GM10266 (cell line): Measurements from ENCODE around the gene NPPC.
"Not testable (repeated sequence)": the region's sequence is repeated elsewhere in the genome, so short reads cannot be mapped to it uniquely, and the experiment has no call there.

Experiments
- DNase-seq: peaks from one replicate; pipeline ENCODE4 v3.0.0; 2012; ENCODE audit errors: extremely low spot score
- TF ChIP-seq, protein P1 (sequence below): IDR thresholded peaks from 2 replicates; pipeline ENCODE4 v1.5.1; 2012; ENCODE audit warnings: mild to moderate bottlenecking, low read depth; ENCODE audit not compliant: control insufficient read depth, insufficient read depth; ENCODE audit errors: missing control alignments

The NPPC gene

DNA sequence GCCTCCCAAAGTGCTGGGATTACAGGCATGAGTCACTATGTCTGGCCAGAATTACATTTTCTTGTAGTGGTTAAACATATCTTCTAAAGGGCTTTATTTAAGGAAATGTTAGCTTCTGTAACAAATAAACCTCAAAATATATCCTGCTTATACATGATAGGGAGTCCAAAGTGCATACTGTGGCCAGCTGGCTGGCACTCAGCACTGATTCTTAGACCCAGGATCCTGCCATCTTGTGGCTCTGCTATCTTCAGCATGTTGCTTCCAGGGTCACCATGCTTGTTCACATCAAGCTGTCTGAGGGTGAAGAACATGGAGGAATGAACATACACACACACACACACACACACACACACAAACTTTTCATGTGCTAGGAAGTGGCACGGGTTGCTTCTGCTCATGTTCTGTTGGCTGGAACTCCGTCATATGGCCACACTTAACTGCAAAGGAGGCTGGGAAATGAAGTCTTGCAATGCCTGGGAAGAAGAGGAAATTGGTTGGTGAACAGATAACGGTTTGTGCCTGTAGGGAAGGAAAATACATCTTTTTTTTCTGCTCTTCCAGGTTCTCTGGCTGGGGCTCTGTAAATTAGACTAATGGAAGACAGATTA lies 40.0 kb downstream of the NPPC start:
- TF ChIP-seq, protein P1, sequence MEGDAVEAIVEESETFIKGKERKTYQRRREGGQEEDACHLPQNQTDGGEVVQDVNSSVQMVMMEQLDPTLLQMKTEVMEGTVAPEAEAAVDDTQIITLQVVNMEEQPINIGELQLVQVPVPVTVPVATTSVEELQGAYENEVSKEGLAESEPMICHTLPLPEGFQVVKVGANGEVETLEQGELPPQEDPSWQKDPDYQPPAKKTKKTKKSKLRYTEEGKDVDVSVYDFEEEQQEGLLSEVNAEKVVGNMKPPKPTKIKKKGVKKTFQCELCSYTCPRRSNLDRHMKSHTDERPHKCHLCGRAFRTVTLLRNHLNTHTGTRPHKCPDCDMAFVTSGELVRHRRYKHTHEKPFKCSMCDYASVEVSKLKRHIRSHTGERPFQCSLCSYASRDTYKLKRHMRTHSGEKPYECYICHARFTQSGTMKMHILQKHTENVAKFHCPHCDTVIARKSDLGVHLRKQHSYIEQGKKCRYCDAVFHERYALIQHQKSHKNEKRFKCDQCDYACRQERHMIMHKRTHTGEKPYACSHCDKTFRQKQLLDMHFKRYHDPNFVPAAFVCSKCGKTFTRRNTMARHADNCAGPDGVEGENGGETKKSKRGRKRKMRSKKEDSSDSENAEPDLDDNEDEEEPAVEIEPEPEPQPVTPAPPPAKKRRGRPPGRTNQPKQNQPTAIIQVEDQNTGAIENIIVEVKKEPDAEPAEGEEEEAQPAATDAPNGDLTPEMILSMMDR, result no peak
- no peak for DNase-seq

DNA sequence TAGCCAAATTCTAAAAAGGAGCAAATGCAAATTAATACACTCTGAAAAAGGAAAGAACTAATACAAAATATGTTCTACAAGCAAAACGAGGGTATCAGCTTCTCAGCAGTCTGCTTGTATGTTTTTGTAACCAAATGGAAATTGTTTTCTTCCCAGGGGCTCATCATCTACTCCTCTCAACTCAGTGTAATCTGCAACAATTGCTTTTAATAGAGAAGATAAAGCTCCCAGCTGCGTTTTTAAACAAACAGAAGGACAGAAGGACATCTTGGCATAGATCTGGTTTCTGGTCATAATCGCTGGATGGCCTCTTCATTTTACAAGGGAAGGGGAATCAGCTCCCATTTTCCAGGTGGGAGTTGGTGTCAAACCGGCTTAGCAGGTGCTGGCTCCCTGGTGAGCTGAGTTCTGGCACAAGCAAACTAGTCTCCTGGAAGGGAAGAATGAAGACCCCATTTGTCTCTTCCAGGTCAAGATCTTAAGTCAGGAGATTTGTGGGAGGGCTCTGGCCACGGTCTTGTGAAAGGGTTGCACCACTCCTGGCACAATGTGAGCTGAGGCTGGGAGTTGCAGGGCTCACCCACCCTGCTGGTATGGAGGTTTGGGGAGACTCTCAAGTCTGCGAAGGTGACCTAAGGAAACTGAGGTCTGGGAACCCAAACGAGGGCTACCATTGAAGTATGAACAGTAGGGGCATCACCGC lies 41.6 kb downstream of the NPPC start:
- TF ChIP-seq, protein P1, result no peak
- DNase-seq, result no peak

DNA sequence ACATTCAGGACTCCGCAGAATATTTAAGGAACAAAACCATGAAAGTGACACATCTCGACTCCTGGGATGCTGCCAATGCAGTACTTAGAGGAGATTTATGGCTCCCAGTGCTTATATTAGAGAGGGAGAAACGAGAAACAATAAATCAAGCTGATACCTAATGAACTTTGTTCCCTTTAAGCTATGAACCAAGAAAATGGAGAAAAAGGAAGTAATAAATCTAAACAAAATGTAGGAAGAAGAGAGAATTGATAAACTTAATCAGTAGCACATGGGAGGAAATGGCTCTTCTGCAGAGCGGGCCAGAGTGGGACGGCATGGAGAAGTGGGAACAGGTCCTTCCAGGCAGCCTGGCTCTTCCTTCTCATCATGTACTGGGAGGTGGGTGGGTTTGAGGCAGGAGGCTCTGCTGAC lies 42.7 kb downstream of the NPPC start:
- no peak for DNase-seq
- TF ChIP-seq, protein P1, result no peak

DNA sequence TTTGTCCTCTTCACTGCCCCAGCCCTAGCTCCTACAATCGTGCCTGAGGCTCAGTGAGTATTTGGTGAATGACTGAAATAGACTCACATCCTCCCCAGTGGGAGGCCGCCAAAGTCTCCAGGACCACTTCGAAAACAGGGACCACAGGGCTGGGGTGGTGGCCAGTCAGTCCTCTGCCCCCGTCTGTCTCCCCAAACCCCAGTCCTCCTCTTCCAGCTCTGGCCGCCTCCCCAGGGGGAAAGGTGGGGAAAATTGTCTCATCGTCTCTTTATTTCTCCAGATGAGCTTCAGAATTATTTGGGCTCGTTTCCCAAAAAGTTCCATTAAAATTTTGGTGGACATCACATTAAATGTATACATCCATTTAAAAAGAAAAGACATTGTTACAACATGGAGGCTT lies 43.5 kb downstream of the NPPC start:
- DNase-seq, result no peak
- TF ChIP-seq, protein P1, result no peak

DNA sequence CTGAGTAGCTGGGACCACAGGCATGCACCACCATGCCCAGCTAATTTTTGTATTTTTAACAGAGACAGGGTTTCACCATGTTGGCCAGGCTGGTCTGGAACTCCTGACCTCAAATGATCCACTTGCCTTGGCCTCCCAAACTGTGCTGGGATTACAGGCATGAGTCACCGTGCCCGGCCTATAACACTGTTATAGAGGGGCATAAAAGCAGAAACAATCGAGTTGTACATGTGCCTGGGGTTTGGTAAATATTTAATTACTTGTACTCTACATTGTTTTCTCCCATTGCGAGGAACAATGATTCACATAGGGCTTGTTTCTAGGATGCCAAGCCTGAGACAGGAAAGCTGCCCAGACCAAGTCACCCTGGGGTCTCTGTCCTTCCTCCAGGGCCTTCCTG lies 45.8 kb downstream of the NPPC start:
- not testable (repeated sequence) for DNase-seq

DNA sequence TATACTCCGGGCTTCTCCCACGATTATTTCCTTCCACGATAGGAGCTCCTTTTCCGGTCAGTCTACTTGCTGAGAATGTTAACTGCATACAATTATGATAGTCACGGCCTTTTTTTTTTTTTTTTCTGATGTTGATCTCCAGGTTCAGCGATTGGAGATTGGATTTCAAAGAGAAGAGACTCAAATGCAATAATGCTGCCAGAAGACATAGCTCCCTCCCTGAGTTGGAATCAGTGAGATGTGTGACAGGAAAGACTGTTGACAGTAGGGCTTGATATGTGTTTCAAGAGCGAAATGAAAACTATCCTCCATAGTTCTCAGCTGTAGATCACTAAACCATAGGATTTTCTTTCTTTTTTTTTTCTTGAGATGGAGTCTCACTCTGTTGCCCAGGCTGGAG lies 47.0 kb downstream of the NPPC start:
- TF ChIP-seq, protein P1, result no peak
- no peak for DNase-seq

DNA sequence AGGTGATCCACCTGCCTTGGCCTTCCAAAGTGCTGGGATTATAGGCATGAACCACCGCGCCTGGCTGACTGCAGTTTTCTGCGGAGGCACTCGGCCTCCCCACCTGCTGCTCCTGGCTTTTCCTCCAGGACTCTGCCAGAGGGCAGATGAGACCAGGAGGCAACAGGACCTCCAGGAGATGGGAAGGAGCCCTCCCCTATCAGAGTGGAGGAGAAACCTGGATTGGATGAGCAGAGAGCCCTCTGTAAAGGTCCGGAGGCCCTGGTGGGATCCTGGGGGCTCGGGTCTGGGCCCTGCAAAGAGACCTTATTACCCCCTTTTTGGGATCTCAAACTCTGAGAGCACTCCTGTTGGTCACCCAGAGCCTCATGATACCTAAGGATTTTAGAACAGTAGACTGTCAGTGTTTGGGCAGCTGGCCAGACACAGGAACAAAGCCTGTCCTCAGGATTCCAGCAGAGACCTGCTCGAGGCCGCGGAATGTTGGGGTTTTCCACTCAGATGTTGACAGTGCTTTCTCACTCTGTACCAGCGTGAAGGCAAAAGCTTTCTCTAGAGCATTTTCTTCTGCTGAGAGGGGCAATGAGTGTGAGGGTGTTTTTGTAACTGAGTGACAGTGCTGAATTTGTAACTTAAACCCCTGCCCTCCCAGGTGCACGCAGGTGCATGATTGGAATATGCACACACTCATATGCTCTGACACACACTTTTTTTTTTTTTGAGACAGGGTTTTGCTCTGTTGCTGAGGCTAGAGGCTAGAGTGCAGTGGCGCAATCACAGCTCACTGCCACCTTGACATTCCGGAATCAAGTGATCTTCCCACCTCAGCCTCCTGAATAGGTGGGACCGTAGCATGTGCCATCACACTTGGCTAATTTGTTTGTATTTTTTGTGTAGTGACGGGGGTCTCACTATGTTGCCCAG lies 48.4 kb downstream of the NPPC start:
- TF ChIP-seq, protein P1, result no peak
- no peak for DNase-seq
